NCI-H526 (cell line): ENCODE measurements around the gene NME8.

ENCODE experiments used
- DNase-seq, 2 experiments: peaks; one replicate each; lab custom pipeline; 2025; lab: John Stamatoyannopoulos, UW

Gene NME8

GRCh38 chr7:37933018-37933566 lies 84.7 kb downstream of the NME8 start:
- no peak for DNase-seq

GRCh38 chr7:37942934-37943610 lies 94.7 kb downstream of the NME8 start:
- peak; percentile 29 to 74 for DNase-seq

- DNase-seq, result peak; percentile 74 to 78
Measured at GRCh38 chr7:37943905-37944736, 95.7 kb downstream of the NME8 start.

GRCh38 chr7:37944737-37945054 lies 96.3 kb downstream of the NME8 start:
- no peak for DNase-seq

- no peak for DNase-seq
Measured at GRCh38 chr7:37945336-37945735, 96.9 kb downstream of the NME8 start.

GRCh38 chr7:37947138-37947940 lies 98.9 kb downstream of the NME8 start:
- DNase-seq, result no peak

GRCh38 chr7:37947941-37948210 lies 99.5 kb downstream of the NME8 start:
- no peak for DNase-seq
